Right lung (tissue), 10 donors: ENCODE measurements around the gene CD81. TPM values are rescaled to one million over a fixed set of nuclear protein-coding genes. Genes with fewer than 3 reads are reported as not detected.
"Not testable (repeated sequence)": the region's sequence is repeated elsewhere in the genome, so short reads cannot be mapped to it uniquely, and the experiment has no call there.

Source experiments
- DNase-seq, 2 donors: peaks; one replicate each; pipeline ENCODE4 v3.0.0-alpha.2; 2013
- long read RNA-seq, 8 donors: transcript quantifications; one replicate each; lab custom pipeline, GENCODE V29; 2026
- polyA plus RNA-seq, 5 donors: library from polyadenylated mRNA; unstranded; fragments of 120-200 nt; gene quantifications; one replicate each; pipeline versions ENCODE4 v1.2.1 to v1.2.3, GENCODE V29; 2013; ENCODE audit warnings: inconsistent platforms in 1 of 5, low replicate concordance in 1 of 5; ENCODE audit not compliant: insufficient read length in 5 of 5, insufficient read depth in 1 of 5

CD81 gene, protein sequence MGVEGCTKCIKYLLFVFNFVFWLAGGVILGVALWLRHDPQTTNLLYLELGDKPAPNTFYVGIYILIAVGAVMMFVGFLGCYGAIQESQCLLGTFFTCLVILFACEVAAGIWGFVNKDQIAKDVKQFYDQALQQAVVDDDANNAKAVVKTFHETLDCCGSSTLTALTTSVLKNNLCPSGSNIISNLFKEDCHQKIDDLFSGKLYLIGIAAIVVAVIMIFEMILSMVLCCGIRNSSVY
- polyA plus RNA-seq: 100 to 1,000 TPM; 530 to 861 (median 656) TPM
- long read RNA-seq, donor 1, transcript CD81-201 (8 exons, 1,520 nt): major isoform, 566 of 955 reads
- long read RNA-seq, donor 1, transcript CD81-206 (2 exons, 898 nt): minor isoform, 14 of 955 reads
- long read RNA-seq, donor 1, transcript CD81-207 (6 exons, 890 nt): minor isoform, 6 of 955 reads
- long read RNA-seq, donor 1, transcript CD81-204 (5 exons, 940 nt): minor isoform, 17 of 955 reads
- long read RNA-seq, donor 1, partial matches to known transcripts: 308 of 955 reads
- long read RNA-seq, donor 1, other reads (novel, unspliced or antisense): 42 of 955 reads
- long read RNA-seq, donor 2, transcript CD81-207 (6 exons, 890 nt): minor isoform, 10 of 471 reads
- long read RNA-seq, donor 2, transcript CD81-201 (8 exons, 1,520 nt): major isoform, 279 of 471 reads
- long read RNA-seq, donor 2, transcript CD81-204 (5 exons, 940 nt): minor isoform, 19 of 471 reads
- long read RNA-seq, donor 2, partial matches to known transcripts: 146 of 471 reads
- long read RNA-seq, donor 2, other reads (novel, unspliced or antisense): 12 of 471 reads
- long read RNA-seq, donor 3, transcript CD81-206 (2 exons, 898 nt): minor isoform, 10 of 654 reads
- long read RNA-seq, donor 3, transcript CD81-207 (6 exons, 890 nt): minor isoform, 6 of 654 reads
- long read RNA-seq, donor 3, transcript CD81-201 (8 exons, 1,520 nt): major isoform, 351 of 654 reads
- long read RNA-seq, donor 3, transcript CD81-204 (5 exons, 940 nt): minor isoform, 25 of 654 reads
- long read RNA-seq, donor 3, partial matches to known transcripts: 245 of 654 reads
- long read RNA-seq, donor 3, other reads (novel, unspliced or antisense): 15 of 654 reads
- long read RNA-seq, donor 4, transcript CD81-207 (6 exons, 890 nt): minor isoform, 10 of 503 reads
- long read RNA-seq, donor 4, transcript CD81-204 (5 exons, 940 nt): minor isoform, 18 of 503 reads
- long read RNA-seq, donor 4, transcript CD81-201 (8 exons, 1,520 nt): major isoform, 259 of 503 reads
- long read RNA-seq, donor 4, partial matches to known transcripts: 202 of 503 reads
- long read RNA-seq, donor 4, other reads (novel, unspliced or antisense): 13 of 503 reads
- long read RNA-seq, donor 5, transcript CD81-207 (6 exons, 890 nt): minor isoform, 15 of 514 reads
- long read RNA-seq, donor 5, transcript CD81-206 (2 exons, 898 nt): minor isoform, 16 of 514 reads
- long read RNA-seq, donor 5, transcript CD81-204 (5 exons, 940 nt): minor isoform, 24 of 514 reads
- long read RNA-seq, donor 5, transcript CD81-201 (8 exons, 1,520 nt): major isoform, 359 of 514 reads
- long read RNA-seq, donor 5, partial matches to known transcripts: 64 of 514 reads
- long read RNA-seq, donor 5, other reads (novel, unspliced or antisense): 32 of 514 reads
- long read RNA-seq, donor 6, transcript CD81-207 (6 exons, 890 nt): minor isoform, 14 of 810 reads
- long read RNA-seq, donor 6, transcript CD81-206 (2 exons, 898 nt): minor isoform, 8 of 810 reads
- long read RNA-seq, donor 6, transcript CD81-201 (8 exons, 1,520 nt): major isoform, 548 of 810 reads
- long read RNA-seq, donor 6, transcript CD81-204 (5 exons, 940 nt): minor isoform, 23 of 810 reads
- long read RNA-seq, donor 6, partial matches to known transcripts: 190 of 810 reads
- long read RNA-seq, donor 6, other reads (novel, unspliced or antisense): 25 of 810 reads
- long read RNA-seq, donor 7, transcript CD81-204 (5 exons, 940 nt): minor isoform, 54 of 643 reads
- long read RNA-seq, donor 7, transcript CD81-201 (8 exons, 1,520 nt): major isoform, 425 of 643 reads
- long read RNA-seq, donor 7, transcript CD81-206 (2 exons, 898 nt): minor isoform, 5 of 643 reads
- long read RNA-seq, donor 7, transcript CD81-207 (6 exons, 890 nt): minor isoform, 8 of 643 reads
- long read RNA-seq, donor 7, partial matches to known transcripts: 138 of 643 reads
- long read RNA-seq, donor 7, other reads (novel, unspliced or antisense): 12 of 643 reads
- long read RNA-seq, donor 8, transcript CD81-201 (8 exons, 1,520 nt): major isoform, 172 of 200 reads
- long read RNA-seq, donor 8, transcript CD81-204 (5 exons, 940 nt): minor isoform, 8 of 200 reads
- long read RNA-seq, donor 8, partial matches to known transcripts: 12 of 200 reads
- long read RNA-seq, donor 8, other reads (novel, unspliced or antisense): 5 of 200 reads

DNA sequence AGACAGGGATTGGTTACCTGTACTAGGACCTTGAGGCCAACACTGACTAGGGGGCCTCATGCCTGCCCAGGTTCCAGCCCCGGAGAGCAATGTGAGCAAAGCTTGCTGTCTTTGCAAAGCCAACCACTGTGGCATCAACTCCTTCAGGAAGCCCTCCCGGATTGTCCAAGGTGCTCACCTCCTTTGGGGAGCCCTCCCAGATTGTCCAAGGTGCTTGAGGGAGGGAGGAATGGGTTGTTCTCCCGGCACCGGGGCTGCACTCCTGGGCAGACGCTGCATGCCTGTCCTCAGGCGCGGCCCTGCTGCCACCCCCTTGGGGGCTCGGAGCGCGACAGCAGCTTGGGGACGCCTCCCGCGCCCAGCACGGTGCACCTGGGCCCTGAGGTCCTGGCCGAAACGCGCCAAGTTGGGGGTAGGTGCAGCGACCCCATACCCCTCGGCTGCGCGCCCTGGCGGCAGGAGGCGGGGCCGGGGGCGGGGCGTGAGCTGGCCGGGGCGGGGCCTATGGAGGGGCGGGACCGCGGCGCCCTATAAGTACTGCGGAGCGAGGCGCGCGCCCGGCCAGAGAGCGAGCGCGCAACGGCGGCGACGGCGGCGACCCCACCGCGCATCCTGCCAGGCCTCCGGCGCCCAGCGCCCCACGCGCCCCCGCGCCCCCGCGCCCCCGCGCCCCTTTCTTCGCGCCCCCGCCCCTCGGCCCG lies at the start of gene CD81:
TSS of gene CD81 (plus strand) at position 560 of the 701 bp plus-strand sequence. CDS start 240 bp downstream, outside the sequence.
- DNase-seq: no peak

DNA sequence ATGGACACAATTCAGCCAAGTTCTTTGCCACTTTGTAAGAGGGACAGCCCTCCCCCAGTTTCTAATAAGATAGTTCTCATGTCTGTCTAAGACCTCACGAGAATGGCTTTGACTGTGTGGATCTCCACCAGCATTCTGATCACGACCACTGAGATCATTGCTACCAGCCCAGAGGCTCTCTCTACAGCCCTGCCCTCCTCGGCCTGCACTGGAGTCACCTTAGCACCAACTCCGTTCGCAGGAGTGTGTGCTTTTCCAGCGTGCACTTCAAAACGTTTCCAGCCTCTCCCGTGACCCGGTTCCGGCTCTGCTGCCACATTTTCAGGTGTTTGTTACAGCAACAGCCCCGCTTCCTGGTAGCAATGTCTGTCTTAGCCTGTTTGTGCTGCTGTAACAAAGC lies 49.1 kb upstream of the CD81 start:
- no peak for DNase-seq

DNA sequence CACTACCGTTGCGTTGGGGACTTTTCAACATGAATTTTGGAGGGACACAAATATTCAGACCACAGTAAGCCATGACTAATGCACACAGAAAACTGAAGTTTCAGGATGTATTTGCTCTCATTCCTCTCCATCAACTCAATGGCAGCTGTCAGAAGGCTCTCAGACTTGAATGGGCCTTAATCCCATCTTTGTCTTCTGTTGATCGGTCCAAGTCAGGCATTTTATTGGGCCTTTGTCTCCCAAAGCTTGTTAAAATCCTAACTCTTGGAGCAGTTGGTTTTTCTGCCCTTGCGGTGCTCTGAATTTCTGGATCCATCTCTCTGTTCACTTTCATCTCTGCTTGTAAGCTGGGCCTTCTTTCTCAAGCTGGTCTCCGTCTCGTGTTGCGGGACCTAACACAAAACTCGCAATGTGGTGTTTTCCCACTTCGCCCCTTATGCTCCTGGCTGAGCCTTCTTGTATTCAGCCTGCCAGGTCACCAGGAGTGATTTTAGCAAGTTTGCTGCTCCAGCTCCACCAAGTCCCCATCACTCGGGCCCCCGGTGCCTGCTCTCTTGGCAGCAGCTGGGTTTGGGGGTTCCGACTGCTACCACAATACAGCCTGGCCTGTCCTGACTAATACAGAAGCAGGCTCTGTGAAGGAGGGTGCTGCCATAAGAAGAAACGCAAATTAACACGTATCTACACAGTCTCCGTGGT lies 48.3 kb upstream of the CD81 start:
- no peak for DNase-seq

DNA sequence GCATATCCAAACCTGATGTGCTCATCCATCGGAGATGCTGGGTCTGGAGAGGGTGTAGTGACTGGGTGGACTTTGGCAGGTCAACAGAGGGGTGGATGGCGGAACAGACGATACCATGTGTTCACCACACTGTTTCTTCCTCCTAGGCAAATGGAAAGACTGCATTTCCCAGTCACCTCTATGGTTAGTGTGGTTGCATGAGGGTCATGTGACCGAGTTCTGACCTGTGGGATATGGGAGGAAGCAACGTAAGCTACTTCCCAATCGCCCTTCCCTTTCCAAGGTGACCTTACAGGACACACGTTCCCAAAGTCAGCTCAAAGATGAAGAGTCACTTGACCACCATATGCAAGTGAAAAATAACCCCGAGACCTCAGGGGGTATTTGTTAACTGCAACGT lies 47.6 kb upstream of the CD81 start:
- no peak for DNase-seq

DNA sequence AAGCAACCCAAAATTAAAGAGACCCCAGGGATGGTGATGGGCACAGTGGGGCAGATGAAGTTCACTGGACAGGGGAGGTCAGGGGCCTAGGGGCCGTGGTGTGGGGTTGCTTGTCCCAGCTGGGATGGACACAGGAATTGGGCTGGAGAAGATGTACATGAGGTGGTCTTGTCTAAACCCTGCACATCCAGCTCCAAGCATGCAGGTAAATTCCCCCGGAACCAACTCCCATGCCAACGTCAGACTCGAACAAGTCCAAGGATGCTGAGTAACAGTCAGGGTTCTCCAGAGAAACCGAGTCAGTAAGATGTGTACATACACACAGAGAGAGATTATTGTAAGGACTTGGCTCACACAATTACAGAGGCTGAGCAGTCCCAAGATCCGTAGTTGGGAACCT lies 46.4 kb upstream of the CD81 start:
- DNase-seq: no peak

DNA sequence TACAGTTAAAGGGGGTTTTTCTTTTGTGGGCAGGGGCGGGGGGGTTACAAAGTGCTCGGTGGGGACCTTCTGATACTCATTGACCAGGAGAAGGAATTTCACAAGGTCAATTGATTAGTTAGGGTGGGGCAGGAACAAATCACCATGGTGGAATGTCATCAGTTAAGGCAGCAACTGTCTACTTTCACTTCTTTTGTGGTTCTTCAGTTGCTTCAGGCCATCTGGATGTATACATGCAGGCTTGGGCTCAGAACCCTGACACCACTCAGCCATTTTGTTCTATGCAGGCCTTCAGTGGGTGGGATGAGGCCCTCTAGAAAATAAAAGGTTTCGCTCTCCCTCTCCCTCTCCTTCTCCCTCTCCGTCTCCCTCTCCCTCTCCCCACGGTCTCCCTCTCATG lies 45.7 kb upstream of the CD81 start:
- DNase-seq: no peak

DNA sequence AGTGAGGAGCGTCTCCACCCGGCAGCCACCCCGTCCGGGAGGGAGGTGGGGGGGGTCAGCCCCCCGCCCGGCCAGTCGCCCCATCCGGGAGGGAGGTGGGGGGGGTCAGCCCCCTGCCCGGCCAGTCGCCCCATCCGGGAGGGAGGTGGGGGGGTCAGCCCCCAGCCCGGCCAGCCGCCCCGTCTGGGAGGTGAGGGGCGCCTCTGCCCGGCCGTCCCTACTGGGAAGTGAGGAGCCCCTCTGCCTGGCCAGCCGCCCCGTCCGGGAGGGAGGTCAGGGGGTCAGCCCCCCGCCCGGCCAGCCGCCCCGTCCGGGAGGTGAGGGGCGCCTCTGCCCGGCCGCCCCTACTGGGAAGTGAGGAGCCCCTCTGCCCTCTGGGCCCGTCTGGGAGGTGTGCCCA lies 44.5 kb upstream of the CD81 start:
- DNase-seq: not testable (repeated sequence)

DNA sequence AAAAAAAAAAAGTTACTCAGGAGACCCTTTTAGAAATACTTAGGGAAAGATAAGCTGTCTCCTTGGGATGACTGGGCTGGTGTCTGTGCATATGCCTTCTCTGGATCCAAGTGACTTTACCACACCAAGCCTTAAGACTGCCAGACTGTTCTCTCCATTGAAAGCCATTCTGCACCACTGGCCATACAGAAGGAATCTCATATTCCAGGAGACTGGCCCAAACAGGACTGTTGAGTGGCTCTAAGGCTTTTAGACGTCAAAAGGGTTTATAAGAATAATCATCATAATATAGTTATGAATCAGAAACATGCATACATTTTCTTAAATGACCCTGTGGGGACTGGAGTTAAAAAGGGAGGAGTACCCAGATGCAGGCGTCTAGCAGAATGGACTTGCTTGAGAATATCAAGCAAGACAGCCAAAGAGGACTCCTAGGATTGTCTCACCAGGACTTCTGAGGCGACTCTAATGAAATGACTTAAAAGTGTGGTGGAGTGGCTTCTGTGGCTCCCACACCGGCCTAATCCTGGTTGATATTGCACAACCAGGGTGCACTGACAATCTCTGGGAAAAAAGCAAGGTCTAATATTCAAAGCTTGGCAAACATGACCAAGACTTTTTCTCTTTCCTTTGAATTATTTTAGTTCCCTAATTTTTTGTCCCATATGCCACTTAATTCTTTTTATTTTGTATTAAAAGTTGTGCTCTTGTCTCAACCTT lies 43.5 kb upstream of the CD81 start:
- not testable (repeated sequence) for DNase-seq

DNA sequence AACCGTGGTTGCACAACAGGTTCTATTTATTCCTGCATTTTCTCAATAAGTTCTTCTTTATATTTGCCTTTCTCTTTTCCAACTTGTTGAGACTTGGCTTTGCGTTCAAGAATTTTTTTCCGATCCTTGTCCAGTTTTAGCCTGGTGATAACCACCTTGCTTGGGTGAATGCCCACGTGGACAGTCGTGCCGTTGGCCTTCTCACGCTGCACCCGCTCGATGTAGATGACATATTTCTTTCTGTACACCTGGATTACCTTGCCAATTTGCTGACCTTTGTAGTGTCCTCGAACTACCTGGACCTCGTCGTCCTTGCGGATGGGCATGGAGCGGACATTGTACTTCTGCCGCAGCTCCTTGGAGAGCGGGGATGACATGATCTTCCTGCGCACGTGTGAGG lies 41.8 kb upstream of the CD81 start:
- not testable (repeated sequence) for DNase-seq

DNA sequence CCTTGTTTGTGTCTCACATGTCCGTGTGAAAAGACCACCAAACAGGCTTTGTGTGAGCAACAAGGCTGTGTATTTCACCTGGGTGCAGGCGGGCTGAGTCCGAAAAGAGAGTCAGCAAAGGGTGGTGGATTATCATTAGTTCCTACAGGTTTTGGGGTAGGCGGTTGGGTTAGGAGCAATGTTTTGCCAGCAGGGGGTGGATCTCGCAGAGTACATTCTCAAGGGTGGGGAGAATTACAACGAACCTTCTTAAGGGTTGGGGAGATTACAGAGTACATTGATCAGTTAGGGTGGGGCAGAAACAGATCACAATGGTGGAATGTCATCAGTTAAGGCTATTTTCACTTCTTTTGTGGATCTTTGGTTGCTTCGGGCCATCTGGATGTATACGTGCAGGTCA lies 38.4 kb upstream of the CD81 start:
- not testable (repeated sequence) for DNase-seq

DNA sequence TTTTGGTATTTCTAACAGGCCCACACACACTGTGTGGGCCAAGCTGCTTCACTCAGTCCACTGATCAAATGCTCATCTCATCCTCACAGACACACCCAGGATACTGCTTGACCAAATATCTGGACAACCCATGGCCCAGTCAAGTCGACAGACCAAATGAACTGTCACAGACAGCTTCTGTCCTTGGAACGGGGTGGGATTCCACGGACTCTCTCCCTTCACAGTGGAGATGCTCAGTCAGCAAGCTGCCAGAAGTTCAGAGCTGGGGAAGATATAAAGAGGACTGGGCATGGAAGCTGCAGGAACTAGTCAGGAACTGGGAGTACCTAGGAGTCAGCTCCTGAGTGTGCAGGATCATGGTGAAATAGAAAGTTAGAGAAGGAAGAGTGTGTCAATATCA lies 34.6 kb upstream of the CD81 start:
- no peak for DNase-seq

DNA sequence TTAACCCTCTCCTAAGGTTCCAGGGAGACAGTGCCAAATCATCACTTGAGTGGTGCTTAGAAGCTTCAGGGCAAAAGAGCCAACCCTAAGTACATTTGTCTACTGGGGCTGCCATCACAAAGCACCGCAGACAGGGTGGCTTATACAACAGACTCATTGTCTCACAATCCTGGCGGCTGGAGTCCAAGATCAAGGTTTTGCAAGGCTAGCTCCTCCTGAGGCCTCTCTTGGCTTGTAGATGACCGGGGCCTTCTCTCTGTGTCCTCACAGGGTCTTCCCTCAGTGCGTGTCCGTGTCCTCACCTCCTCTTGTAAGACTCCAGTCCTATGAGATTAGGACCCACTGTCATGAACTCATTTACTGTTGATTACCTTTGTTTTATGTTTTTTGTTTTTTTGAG lies 34.1 kb upstream of the CD81 start:
- no peak for DNase-seq

DNA sequence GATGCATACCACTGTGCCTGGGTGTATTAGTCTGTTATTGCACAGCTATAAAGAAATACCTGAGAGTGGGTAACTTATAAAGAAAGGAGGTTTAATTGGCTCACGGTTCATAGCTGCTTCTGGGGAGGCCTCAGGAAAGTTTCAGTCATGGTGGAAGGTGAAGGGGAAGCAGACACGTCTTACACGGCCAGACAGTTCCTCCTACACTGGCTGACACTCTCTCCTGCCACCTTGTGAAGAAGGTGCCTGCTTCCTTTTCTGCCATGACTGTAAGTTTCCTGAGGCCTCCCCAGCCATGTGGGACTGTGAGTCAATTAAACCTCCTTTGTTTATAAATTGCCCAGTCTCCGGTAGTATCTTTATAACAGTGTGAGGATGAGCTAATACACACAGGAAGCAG lies 33.6 kb upstream of the CD81 start:
- no peak for DNase-seq

DNA sequence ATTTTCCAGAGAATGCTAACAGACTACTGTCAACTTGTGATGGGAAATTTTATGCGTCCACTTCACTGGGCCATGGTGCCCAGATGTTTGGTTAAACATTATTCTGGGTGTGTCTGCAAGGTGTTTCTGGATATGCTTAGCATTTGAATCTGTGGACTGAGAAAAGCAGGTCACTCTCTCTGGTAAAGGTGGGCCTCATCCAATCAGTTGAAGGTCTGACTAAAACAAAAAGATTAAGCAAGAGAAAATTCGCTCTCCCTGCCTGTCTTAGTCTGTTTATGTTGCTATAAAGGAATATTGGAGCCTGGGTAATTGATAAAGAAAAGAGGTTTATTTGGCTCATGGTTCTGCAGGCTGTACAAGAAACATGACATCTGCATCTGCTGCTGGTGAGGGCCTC lies 32.1 kb upstream of the CD81 start:
- no peak for DNase-seq

DNA sequence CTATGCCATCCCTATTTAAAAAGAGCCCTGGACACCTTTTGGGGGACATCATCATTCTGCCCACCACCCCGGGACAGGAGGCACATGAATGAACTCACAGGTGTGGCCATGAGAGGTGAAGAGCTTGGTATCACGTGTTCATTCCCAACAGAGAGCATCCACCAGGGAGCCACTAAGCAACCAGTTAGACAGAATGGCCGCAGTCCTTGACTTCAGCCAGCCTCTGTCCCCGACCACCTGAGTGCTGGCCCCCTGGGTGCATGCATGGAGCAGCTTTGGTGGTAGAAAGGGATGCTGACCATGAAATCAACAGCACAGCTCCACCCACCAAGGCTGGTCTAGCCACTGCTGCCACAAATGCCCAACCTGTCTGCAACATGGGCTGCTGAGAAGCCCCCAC lies 31.1 kb upstream of the CD81 start:
- no peak for DNase-seq

DNA sequence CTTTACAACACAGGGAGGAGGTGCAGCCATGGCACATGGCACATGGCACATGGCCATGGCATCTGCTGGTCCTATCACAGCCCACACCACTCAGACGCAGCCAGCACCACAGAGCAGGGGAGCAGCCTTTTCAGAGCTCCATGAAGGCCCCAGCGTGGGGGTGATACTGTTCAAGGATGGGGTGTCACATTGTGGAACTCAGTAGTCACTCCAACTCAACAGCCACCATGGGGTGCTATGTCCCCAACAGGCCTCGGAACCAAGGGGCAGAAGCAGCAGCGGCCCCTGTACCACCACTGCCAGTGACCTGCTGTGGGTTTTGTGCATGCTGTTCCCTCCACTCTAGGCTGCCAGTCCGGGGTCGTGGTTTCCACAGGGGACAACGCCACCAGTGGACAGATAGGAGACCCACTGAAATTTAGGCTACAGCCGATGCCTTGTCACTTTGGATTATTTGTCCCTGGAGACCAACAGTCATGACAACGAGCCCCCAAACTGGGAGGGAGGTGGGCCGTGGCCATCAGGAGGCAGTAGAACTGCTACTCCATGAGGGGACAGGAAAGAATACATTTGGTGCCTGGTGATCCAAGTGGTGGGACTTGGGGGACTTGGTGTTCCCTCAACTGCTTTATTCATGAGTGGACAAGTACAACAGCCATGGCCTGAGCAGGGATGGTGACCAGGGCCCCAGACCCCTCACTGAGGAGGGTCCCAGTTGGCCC lies 30.4 kb upstream of the CD81 start:
- no peak for DNase-seq
